ENCODE results near the gene ZFR.
"Not testable (repeated sequence)": the region's sequence is repeated elsewhere in the genome, so short reads cannot be mapped to it uniquely, and the experiment has no call there.

Gene ZFR

DNA sequence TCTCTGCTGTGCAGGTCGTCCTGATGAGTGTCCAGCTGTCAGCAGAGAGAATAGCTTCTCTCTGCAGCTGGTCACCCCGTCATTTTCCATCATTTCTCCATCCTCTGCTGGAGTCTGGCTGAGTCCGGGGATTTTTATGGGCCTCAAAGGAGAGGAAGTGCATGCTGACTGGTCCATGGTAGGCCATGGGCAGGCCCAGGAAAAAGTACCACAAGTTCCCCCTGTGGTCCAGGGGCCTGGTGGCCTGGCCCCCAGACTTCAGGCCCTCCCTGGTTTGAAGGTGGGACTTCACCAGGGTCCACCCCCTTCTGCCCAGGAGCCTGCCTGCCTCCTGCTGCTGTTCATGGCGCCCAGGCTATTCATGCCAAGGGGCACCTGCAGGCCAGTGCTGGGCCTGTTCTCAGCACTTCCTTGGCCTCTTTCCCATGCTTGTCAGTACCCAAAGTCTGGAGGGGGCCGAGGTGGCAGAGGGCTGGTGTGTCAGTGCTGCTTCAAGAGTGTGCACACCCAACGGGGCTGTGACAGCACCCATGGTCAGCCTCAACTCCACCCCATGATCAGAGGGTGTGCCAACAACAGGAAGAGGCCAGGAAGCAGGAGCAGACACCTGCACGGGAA lies 124.5 kb downstream of the ZFR start:
- DNase-seq (ENCODE audit: low read depth) = no peak

DNA sequence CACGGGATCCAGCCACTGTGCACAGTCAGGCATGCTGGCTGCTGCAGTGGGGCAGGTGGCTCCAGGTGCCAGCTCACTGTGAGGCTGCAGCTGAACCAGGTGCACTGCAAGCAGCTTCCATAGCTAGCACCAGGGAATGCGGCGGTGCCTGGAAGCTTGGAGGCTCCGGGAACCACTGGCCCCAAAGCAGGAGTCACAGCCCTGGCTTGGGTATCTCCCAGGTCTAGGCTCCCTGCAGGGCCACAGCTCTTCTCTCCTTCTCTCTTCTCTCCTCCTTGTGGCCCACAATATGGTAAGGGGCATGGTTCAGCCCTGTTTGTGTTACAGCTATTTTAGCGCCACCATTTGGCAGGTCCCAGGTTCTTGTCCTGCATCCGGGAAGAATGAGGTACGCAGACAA lies 125.1 kb downstream of the ZFR start:
- DNase-seq (ENCODE audit: low read depth) = no peak

- DNase-seq (ENCODE audit: low read depth) = no peak
Measured at GRCh38 chr5:32317041-32317440, 127.5 kb downstream of the ZFR start.

- DNase-seq (ENCODE audit: low read depth) = no peak
Measured at GRCh38 chr5:32315221-32316014, 129.1 kb downstream of the ZFR start.

GRCh38 chr5:32314658-32315057 lies 129.9 kb downstream of the ZFR start:
- DNase-seq (ENCODE audit: low read depth) = no peak

GRCh38 chr5:32314152-32314488 lies 130.4 kb downstream of the ZFR start:
- not testable (repeated sequence) for DNase-seq (ENCODE audit: low read depth)

GRCh38 chr5:32312595-32313332 lies 131.8 kb downstream of the ZFR start, which contains the start of gene MTMR12:
TSS of gene MTMR12 (minus strand) at chr5:32312939. CDS start at chr5:32312838, 101 bp downstream.
- DNase-seq (ENCODE audit: low read depth) = peak; percentile 100

GRCh38 chr5:32312197-32312594 lies 132.3 kb downstream of the ZFR start:
- peak; percentile 74 for DNase-seq (ENCODE audit: low read depth)

DNA sequence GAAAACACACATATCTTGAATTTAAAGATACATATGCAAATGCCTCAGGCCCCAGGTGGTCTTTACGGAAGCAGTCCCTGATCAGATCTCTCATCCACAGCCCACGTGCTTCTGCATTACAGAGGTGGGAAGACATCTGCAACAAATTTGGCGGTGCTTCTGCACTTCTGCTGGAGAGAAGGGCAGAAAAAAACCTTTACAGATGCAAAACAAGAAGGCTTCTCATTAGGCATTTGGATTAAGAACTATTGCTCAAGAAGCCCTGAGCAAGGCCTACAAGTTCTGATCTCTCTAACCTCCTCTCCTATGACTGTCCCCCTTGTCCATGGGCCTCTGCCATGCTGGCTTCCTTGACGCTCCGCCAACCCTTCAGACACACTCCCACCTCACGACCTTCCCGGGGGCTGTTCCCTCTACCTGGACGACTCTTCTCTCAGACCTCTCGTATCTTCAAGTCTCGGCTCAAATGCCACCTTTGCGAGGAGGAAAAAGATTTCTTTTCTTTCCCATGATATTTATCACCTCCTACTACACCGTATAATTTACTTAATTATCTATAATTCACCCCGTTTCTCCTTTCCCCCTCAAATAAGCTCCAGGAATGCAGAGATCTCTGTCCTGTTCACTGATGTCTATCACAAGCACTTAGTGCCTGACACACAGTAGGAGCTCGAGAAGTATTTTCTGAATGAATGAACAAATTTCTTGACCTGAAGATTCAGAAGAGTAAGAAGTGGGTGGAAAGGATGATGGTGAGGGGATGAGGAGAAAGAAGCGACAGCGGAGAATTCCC lies 132.9 kb downstream of the ZFR start:
- no peak for DNase-seq (ENCODE audit: low read depth)

- DNase-seq (ENCODE audit: low read depth) = no peak
Measured at GRCh38 chr5:32309761-32310160, 134.8 kb downstream of the ZFR start.

DNA sequence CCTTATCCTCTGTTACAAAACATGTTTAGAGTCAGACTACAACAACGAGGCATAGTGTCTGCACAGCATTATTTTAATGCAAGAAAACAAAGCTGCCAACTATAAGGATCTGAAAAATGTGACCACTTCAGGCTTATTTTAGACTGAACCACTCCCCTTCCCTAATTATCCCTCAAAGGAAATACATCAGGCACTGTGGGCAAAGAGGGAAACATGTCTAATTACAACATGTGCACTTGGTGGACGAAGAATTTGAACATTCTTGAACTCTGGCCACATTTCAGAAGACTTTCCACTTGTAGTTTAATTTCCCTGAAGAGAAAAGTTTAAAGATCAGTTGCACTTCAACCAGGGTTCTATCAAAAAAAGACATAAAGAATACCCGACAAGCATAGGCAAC lies 135.6 kb downstream of the ZFR start:
- peak; percentile 45 for DNase-seq (ENCODE audit: low read depth)

- no peak for DNase-seq (ENCODE audit: low read depth)
Measured at GRCh38 chr5:32307769-32308194, 136.8 kb downstream of the ZFR start.

- no peak for DNase-seq (ENCODE audit: low read depth)
Measured at GRCh38 chr5:32304622-32305021, 139.9 kb downstream of the ZFR start.

Measured in EH (cell line).